Measurements from ENCODE around the gene IL20RA. TPM values are rescaled to one million over a fixed set of nuclear protein-coding genes. Genes with fewer than 3 reads are reported as not detected.

The IL20RA gene
- total and polyA plus RNA-seq, 9 donors = 2.2 to 19.3 (median 5.8) TPM

DNA sequence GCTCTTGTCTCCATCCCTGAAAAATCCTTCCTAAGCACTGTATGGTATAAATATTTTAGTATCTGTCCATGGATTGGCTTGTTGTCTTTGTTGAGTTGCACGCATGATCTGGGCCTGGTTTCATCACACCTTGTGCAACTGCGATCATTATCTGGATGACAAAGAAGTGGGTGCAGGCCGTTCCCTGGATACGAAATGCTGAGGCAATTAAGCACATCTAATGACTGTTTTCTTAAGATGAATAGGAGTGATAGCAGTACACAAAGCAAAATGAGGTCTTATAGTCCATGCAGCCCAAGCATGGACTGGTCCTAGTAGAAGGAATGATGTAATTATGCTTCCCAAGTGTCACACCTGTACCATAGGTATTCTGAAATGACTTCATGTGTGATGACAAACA lies 74.8 kb downstream of the IL20RA start:
- WGBS, 3 donors = 96 to 97% (median 97%) methylated on average over 4 of the region's 4 CpGs
- no peak for TF ChIP-seq POLR2A (IDR thresholded peaks at IDR 0.05)
- TF ChIP-seq EP300 (IDR thresholded peaks at IDR 0.05) = no peak
- TF ChIP-seq, protein P1, sequence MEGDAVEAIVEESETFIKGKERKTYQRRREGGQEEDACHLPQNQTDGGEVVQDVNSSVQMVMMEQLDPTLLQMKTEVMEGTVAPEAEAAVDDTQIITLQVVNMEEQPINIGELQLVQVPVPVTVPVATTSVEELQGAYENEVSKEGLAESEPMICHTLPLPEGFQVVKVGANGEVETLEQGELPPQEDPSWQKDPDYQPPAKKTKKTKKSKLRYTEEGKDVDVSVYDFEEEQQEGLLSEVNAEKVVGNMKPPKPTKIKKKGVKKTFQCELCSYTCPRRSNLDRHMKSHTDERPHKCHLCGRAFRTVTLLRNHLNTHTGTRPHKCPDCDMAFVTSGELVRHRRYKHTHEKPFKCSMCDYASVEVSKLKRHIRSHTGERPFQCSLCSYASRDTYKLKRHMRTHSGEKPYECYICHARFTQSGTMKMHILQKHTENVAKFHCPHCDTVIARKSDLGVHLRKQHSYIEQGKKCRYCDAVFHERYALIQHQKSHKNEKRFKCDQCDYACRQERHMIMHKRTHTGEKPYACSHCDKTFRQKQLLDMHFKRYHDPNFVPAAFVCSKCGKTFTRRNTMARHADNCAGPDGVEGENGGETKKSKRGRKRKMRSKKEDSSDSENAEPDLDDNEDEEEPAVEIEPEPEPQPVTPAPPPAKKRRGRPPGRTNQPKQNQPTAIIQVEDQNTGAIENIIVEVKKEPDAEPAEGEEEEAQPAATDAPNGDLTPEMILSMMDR (IDR thresholded peaks at IDR 0.05) = no peak
- Histone ChIP-seq H3K4me3 (no peak overlapping the region), H3K36me3 (no peaks in the 10 kb centered on the region), H3K27me3 (no peaks in the 10 kb centered on the region), H3K9me3 (no peaks in the 10 kb centered on the region), H3K4me1 (ENCODE audit: insufficient read depth) (no peaks in the 10 kb centered on the region), H3K27ac (no peak overlapping the region)
- intact Hi-C loops (cut with DNase I) = no loop called here
- DNase-seq = no peak

DNA sequence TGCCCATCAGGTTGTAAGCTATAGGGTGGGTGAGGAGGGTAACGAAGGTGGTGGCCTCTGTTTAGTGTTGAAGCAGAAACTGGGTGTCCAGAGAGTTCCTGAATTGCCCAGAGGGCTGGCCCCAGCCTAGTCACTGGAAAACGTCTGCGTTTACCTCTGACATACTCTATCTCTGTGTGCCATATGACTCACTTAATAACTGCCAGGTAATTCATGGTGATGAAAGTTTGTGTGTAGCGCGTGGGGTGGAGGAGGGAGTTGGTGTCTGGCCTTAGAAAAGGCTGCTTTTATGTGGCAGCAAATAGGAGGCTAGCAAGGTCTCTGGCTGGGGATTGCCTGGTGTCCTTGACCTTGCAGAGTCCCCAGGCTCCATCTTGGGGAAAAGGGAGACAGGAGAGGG lies 75.3 kb downstream of the IL20RA start:
- no peak for DNase-seq
- no peaks in the 10 kb centered on the region for H3K36me3 ChIP-seq
- TF ChIP-seq POLR2A (IDR thresholded peaks at IDR 0.05) = no peak
- TF ChIP-seq, protein P1 (IDR thresholded peaks at IDR 0.05) = no peak
- TF ChIP-seq EP300 (IDR thresholded peaks at IDR 0.05) = no peak
- no peak overlapping the region for H3K27ac ChIP-seq
- no peaks in the 10 kb centered on the region for H3K4me1 ChIP-seq (ENCODE audit: insufficient read depth)
- H3K4me3 ChIP-seq = no peak overlapping the region
- H3K27me3 ChIP-seq = no peaks in the 10 kb centered on the region
- WGBS, 3 donors = 85 to 92% (median 90%) methylated on average over 5 of the region's 5 CpGs
- H3K9me3 ChIP-seq = no peaks in the 10 kb centered on the region
- intact Hi-C loops (cut with DNase I) = no loop called here

DNA sequence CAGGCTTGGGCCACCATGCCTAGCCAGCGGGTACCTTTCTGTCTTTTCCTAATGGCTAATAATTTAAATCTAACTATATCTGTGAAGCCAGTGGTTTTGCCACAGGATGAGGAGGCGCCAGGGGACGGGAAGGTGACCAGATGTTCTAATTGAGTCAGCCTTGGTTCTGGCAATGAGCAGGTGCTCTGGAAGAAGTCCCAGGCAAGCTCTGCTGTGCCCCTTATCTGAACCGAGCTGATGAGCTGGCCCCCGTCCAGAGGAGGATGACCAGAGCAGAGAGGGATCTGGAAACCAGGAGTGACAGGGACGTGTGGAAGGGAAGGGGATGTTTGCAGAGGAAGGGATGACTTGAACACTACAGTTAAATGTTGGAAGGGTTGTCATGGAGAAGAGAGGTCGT lies 75.9 kb downstream of the IL20RA start:
- Histone ChIP-seq H3K27ac (no peak overlapping the region), H3K36me3 (no peaks in the 10 kb centered on the region), H3K9me3 (no peaks in the 10 kb centered on the region), H3K4me1 (ENCODE audit: insufficient read depth) (no peaks in the 10 kb centered on the region), H3K27me3 (no peaks in the 10 kb centered on the region), H3K4me3 (no peak overlapping the region)
- intact Hi-C loops (cut with DNase I) = no loop called here
- no peak for DNase-seq
- WGBS, 3 donors = 52 to 64% (median 54%) methylated on average over 7 of the region's 7 CpGs
- TF ChIP-seq, protein P1 (IDR thresholded peaks at IDR 0.05) = no peak
- TF ChIP-seq POLR2A (IDR thresholded peaks at IDR 0.05) = no peak
- TF ChIP-seq EP300 (IDR thresholded peaks at IDR 0.05) = no peak

DNA sequence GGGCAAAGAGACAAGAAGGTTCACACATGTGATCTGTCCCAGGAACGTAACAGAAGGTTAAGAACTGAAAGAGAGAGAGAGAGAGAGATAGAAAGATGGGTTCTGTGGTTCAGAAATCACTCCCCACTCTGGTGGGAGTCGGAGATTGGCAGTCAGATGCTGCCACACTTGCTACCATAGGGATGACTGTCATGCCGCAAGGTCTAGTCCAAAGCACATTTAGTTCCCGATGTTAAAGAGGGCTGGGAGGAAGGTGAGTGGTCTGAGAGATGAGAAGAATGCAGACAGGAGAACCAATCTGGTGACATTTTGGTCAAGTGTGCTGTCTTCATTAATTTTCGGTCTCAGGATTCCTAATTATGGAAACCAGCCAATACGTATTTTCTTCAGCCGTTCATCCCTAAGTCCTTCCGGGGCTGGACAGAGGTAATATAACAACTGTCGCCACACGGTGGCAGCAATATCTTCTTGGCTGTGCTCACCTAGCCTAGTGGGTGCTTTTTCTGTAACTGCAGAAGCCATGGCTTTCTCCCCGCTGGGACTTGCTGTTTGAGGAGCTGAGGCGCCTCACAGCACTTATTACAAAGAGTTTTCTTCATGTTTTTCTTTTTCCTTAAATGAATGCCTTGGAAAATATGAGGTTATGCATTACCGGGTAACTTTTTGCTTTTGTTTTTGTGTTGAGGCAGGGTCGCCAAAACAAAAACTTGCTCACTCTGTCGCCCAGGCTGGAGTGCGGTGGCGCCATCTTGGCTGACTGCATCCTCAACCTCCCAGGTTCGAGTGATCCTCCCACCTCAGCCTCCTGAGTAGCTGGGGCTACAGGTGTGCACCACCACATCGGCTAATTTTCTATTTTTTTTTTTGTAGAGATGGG lies 76.7 kb downstream of the IL20RA start:
- H3K36me3 ChIP-seq = no peaks in the 10 kb centered on the region
- H3K4me1 ChIP-seq (ENCODE audit: insufficient read depth) = no peaks in the 10 kb centered on the region
- WGBS, 3 donors = 47 to 54% (median 50%) methylated on average over 19 of the region's 19 CpGs
- TF ChIP-seq EP300 (IDR thresholded peaks at IDR 0.05) (no peak), POLR2A (IDR thresholded peaks at IDR 0.05) (no peak)
- TF ChIP-seq, protein P1 (IDR thresholded peaks at IDR 0.05) = peak in 1 of 3 donors; percentile 39
- no peak overlapping the region for H3K4me3 ChIP-seq
- H3K9me3 ChIP-seq = no peaks in the 10 kb centered on the region
- peak; percentile 48 to 74 (median 58) for DNase-seq
- H3K27ac ChIP-seq = no peak overlapping the region
- intact Hi-C loops (cut with DNase I) = no loop called here
- no peaks in the 10 kb centered on the region for H3K27me3 ChIP-seq

All from ovary (tissue), 9 donors.